ENCODE measurements around the gene SLX4IP.

Gene SLX4IP

GRCh38 chr20:10472871-10473270 is 37.8 kb downstream of the SLX4IP start:
- H3K9me3 ChIP-seq (ENCODE audit: control insufficient read depth, insufficient read depth, low read depth, low read length), result no peaks in the 10 kb centered on the region
- H3K27ac ChIP-seq (ENCODE audit: extremely low read depth, low read depth, low read length), result no peak overlapping the region
- TF ChIP-seq ZBTB17 (tag by site-specific recombination; IDR thresholded peaks at IDR 0.05), result no peak
- TF ChIP-seq ZNF10 (tag by site-specific recombination; IDR thresholded peaks at IDR 0.05), result no peak
- no peak for TF ChIP-seq ZNF18 (tag by site-specific recombination; IDR thresholded peaks at IDR 0.05)
- H3K4me3 ChIP-seq (ENCODE audit: low read depth, low read length), result no peak overlapping the region
- H3K36me3 ChIP-seq (ENCODE audit: control insufficient read depth in 2 of 2, insufficient read depth in 1 of 2, low read length in 2 of 2), result no peaks in the 10 kb centered on the region
- CTCF ChIA-PET, result interaction anchor here (0.6 kb wide), 1 partner anchor 12 kb away, joined by 5 read pairs; no protein-coding TSS in a partner anchor
- H3K4me1 ChIP-seq (ENCODE audit: control insufficient read depth, insufficient read depth, low read length), result no peaks in the 10 kb centered on the region
- POLR2A ChIA-PET, result interaction anchor here (0.6 kb wide), 2 partner anchors 38 to 1222 kb away, joined by 3 read pairs; no protein-coding TSS in a partner anchor

GRCh38 chr20:10474606-10475184 is 39.6 kb downstream of the SLX4IP start:
- Histone ChIP-seq H3K36me3 (ENCODE audit: control insufficient read depth in 2 of 2, insufficient read depth in 1 of 2, low read length in 2 of 2) (no peaks in the 10 kb centered on the region), H3K4me1 (ENCODE audit: control insufficient read depth, insufficient read depth, low read length) (no peaks in the 10 kb centered on the region), H3K9me3 (ENCODE audit: control insufficient read depth, insufficient read depth, low read depth, low read length) (no peaks in the 10 kb centered on the region), H3K27ac (ENCODE audit: extremely low read depth, low read depth, low read length) (no peak overlapping the region), H3K4me3 (ENCODE audit: low read depth, low read length) (no peak overlapping the region)
- CTCF ChIA-PET, result interaction anchor here (0.6 to 0.9 kb wide), 2 partner anchors 117 to 1070 kb away, joined by 3 to 5 read pairs; no protein-coding TSS in a partner anchor
- no peak for TF ChIP-seq ZNF544 (tag by site-specific recombination; IDR thresholded peaks at IDR 0.05)
- no peak for TF ChIP-seq PRDM6 (tag by site-specific recombination; IDR thresholded peaks at IDR 0.05)
- no peak for TF ChIP-seq ZBTB20 (tag by site-specific recombination; IDR thresholded peaks at IDR 0.05)
- TF ChIP-seq ZNF629 (tag by site-specific recombination; IDR thresholded peaks at IDR 0.05), result no peak
- no peak for TF ChIP-seq ZNF548 (tag by site-specific recombination; IDR thresholded peaks at IDR 0.05)
- no peak for TF ChIP-seq ZNF645 (tag by site-specific recombination; IDR thresholded peaks at IDR 0.05)
- TF ChIP-seq ZFHX2 (tag by site-specific recombination; conservative IDR thresholded peaks at IDR 0.05), result no peak
- TF ChIP-seq GLIS1 (tag by site-specific recombination; IDR thresholded peaks at IDR 0.05), result no peak
- no peak for TF ChIP-seq ZFP37 (tag by site-specific recombination; IDR thresholded peaks at IDR 0.05)
- no peak for TF ChIP-seq HOXA7 (CRISPR knock-in tag; IDR thresholded peaks at IDR 0.05; ENCODE audit: borderline replicate concordance)
- TF ChIP-seq ZNF488 (tag by site-specific recombination; IDR thresholded peaks at IDR 0.05), result no peak
- no peak for TF ChIP-seq ZNF777 (tag by site-specific recombination; IDR thresholded peaks at IDR 0.05; ENCODE audit: borderline replicate concordance)
- POLR2A ChIA-PET, result interaction anchor here (0.8 kb wide), 1 partner anchor 40 kb away, joined by 3 read pairs; the partner anchor contains the start of gene SLX4IP

GRCh38 chr20:10475225-10475624 is 40.1 kb downstream of the SLX4IP start:
- ChIA-PET CTCF (interaction anchor here (0.9 kb wide), 1 partner anchor 1069 kb away, joined by 5 read pairs; no protein-coding TSS in a partner anchor), POLR2A (interaction anchor here (0.8 kb wide), 1 partner anchor 40 kb away, joined by 3 read pairs; the partner anchor contains the start of gene SLX4IP)
- H3K4me3 ChIP-seq (ENCODE audit: low read depth, low read length), result no peak overlapping the region
- no peaks in the 10 kb centered on the region for H3K36me3 ChIP-seq (ENCODE audit: control insufficient read depth in 2 of 2, insufficient read depth in 1 of 2, low read length in 2 of 2)
- TF ChIP-seq ZNF561 (tag by site-specific recombination; IDR thresholded peaks at IDR 0.05; ENCODE audit: borderline replicate concordance), result no peak
- no peak for TF ChIP-seq ZNF843 (tag by site-specific recombination; IDR thresholded peaks at IDR 0.05)
- TF ChIP-seq ZNF138 (tag by site-specific recombination; IDR thresholded peaks at IDR 0.05; ENCODE audit: borderline replicate concordance), result no peak
- TF ChIP-seq ZNF621 (tag by site-specific recombination; IDR thresholded peaks at IDR 0.05), result no peak
- no peak for TF ChIP-seq GLIS1 (tag by site-specific recombination; IDR thresholded peaks at IDR 0.05)
- TF ChIP-seq ZSCAN30 (tag by site-specific recombination; IDR thresholded peaks at IDR 0.05), result no peak
- no peak for TF ChIP-seq ZNF416 (tag by site-specific recombination; IDR thresholded peaks at IDR 0.05)
- no peak for TF ChIP-seq ZNF132 (tag by site-specific recombination; IDR thresholded peaks at IDR 0.05; ENCODE audit: borderline replicate concordance)
- TF ChIP-seq GLI2 (tag by site-specific recombination; IDR thresholded peaks at IDR 0.05; ENCODE audit: borderline replicate concordance, low read depth), result no peak
- TF ChIP-seq ZNF521 (tag by site-specific recombination; IDR thresholded peaks at IDR 0.05), result no peak
- TF ChIP-seq ZNF837 (tag by site-specific recombination; IDR thresholded peaks at IDR 0.05), result no peak
- TF ChIP-seq ZNF23 (tag by site-specific recombination; IDR thresholded peaks at IDR 0.05; ENCODE audit: borderline replicate concordance), result no peak
- TF ChIP-seq ZNF2 (tag by site-specific recombination; IDR thresholded peaks at IDR 0.05), result no peak
- no peaks in the 10 kb centered on the region for H3K4me1 ChIP-seq (ENCODE audit: control insufficient read depth, insufficient read depth, low read length)
- no peaks in the 10 kb centered on the region for H3K9me3 ChIP-seq (ENCODE audit: control insufficient read depth, insufficient read depth, low read depth, low read length)
- H3K27ac ChIP-seq (ENCODE audit: extremely low read depth, low read depth, low read length), result no peak overlapping the region

Data from HEK293 (cell line).